Heart right ventricle (tissue), 16 donors: Measurements from ENCODE around the gene MAPK6. TPM values are rescaled to one million over a fixed set of nuclear protein-coding genes. Genes with fewer than 3 reads are reported as not detected.

ENCODE experiments used
- ATAC-seq, 8 donors: fragments of 200-7000 bp; cut with Tn5 transposase; one replicate each; pipeline ENCODE4 v1.9.1; 2020; ENCODE audit warnings: mild to moderate bottlenecking in 8 of 8, moderate library complexity in 8 of 8, moderate number of reproducible peaks in 1 of 8
- DNase-seq, 2 donors: peaks; one replicate each; pipeline ENCODE4 v3.0.0-alpha.2; 2020
- H3K27ac ChIP-seq, 10 donors: fragments of 200-600 bp; sonication (generic) in 2 of 10; one replicate each; pipeline versions ENCODE4 v1.5.0 to v1.8.0; 2020 to 2022; ENCODE audit warnings: mild to moderate bottlenecking in 3 of 10
- H3K27me3 ChIP-seq, 7 donors: fragments of 200-600 bp; one replicate each; pipeline ENCODE4 v1.8.0; 2021 to 2022; ENCODE audit warnings: mild to moderate bottlenecking in 2 of 7
- H3K36me3 ChIP-seq, 9 donors: fragments of 200-600 bp; sonication (generic) in 1 of 9; one replicate each; pipeline versions ENCODE4 v1.5.0 to v1.8.0; 2020 to 2022; ENCODE audit warnings: mild to moderate bottlenecking in 2 of 9
- H3K4me1 ChIP-seq, 9 donors: fragments of 200-600 bp; sonication (generic) in 1 of 9; one replicate each; pipeline versions ENCODE4 v1.5.0 to v1.8.0; 2020 to 2022; ENCODE audit warnings: mild to moderate bottlenecking in 4 of 9
- H3K4me3 ChIP-seq, 10 donors: fragments of 200-600 bp; sonication (generic) in 2 of 10; one replicate each; pipeline versions ENCODE4 v1.5.0 to v1.8.0; 2020 to 2022; ENCODE audit warnings: mild to moderate bottlenecking in 7 of 10, moderate library complexity in 2 of 10
- H3K9me3 ChIP-seq, 11 donors: fragments of 200-600 bp in 10 of 11; sonication (generic) in 2 of 11; one replicate each; pipeline versions ENCODE4 v1.5.0 to v1.8.0; 2013 to 2022; ENCODE audit warnings: mild to moderate bottlenecking in 2 of 11, control low read depth in 1 of 11, moderate library complexity in 1 of 11
- CTCF ChIP-seq, 9 donors: fragments of 200-600 bp; sonication (generic) in 2 of 9; IDR thresholded peaks; one replicate each; pipeline versions ENCODE4 v1.5.0 to v1.8.0; 2021 to 2022; ENCODE audit warnings: antibody characterized with exemption in 9 of 9, mild to moderate bottlenecking in 5 of 9, moderate library complexity in 1 of 9
- WGBS, 2 donors: extraction: QIAGEN DNeasy Blood & Tissue Kit; methylation state at CpG; one replicate each; pipeline ENCODE4 v1.1.7; 2013; ENCODE audit warnings: inconsistent platforms in 1 of 2; 5-methylcytosine and 5-hydroxymethylcytosine counted together
- intact Hi-C, 10 donors: fragments of 100-400 bp; cut with DNase I; formaldehyde crosslinking; loops; one replicate each; pipeline versions ENCODE4 v1.11.1 to v1.14.2; 2022
- polyA plus RNA-seq, 2 donors: library from polyadenylated mRNA; stranded (reverse); fragments of 200-250 nt; gene quantifications; one replicate each; pipeline ENCODE4 v1.2.3, GENCODE V29; 2013
- total RNA-seq, 10 donors: library from RNA; stranded (reverse); fragmentation: NEBNext Ultra II Directional in 3 of 10; extraction: Animal tissue kit (Norgen Biotek cat#: 25700) in 3 of 10; gene quantifications; one replicate each; pipeline versions ENCODE4 v1.2.1 to v1.2.4, GENCODE V29; 2021 to 2023
- donor health status: Arrhythmogenic right ventricular cardiomyopathy.
- donor health status: ischemic (EF 13 %, LVEDD 7.1; RV severe dilation, severe dysfunction).
- donor health status: healthy with polysubstance abuse.
- donor health status: DM: no; HTN: yes; CAD: no.
- donor health status: DM: no; HTN: no; CAD: no.
- donor health status: ischemic (EF 25% LVEDD 6.9; RV normal size, moderate dysfunction).
- donor health status: ischemic (EF 25% LVEDD 5.7; RV mildly dilated, moderate dysfunction).
- donor health status: healthy.
- donor health status: DM: yes; HTN: yes; CAD: no.
- donor health status: Ischemic cardiomyopathy.
- donor health status: ischemic (EF 35%, LVEDD 5.7; RV mildly dilated, moderate dysfunction).
- donor health status: nonischemic (EF 11% LVEDD 7.7; RV severe dilation, severe dysfunction).
- donor health status: DM: yes; HTN: yes; CAD: no.
- donor health status: PGD.
- donor health status: ischemic (EF 29% LVEDD 5.4; RV normal size, mild dysfunction).
- donor health status: nonischemic (EF 23%, LVEDD 6.1; RV moderate dilation, normal function).

MAPK6 gene
- total and polyA plus RNA-seq, 12 donors: 4.2 to 21.8 (median 17.9) TPM

GRCh38 chr15:51971032-51971374, 48.0 kb upstream of the MAPK6 start:
- ATAC-seq (peak in 1 of 8 donors; percentile 2), DNase-seq (no peak)
- Histone ChIP-seq H3K27ac (peak overlapping the region; percentile 49 to 96 (median 92)), H3K36me3 (peaks cover 0 to 13% (median 0%) of the 10 kb centered on the region in 9 donors), H3K27me3 (no peaks in the 10 kb centered on the region), H3K4me1 (peaks cover 6 to 22% (median 16%) of the 10 kb centered on the region in 9 donors), H3K4me3 (peak overlapping the region; percentile 43 to 91 (median 80)), H3K9me3 (peaks cover 0 to 22% (median 12%) of the 10 kb centered on the region in 11 donors)
- TF ChIP-seq CTCF (IDR thresholded peaks at IDR 0.05): no peak
- intact Hi-C loops: loop anchor here in 7 of 10 donors (1.0 to 10.0 kb wide), 7 partner anchors 46 to 239 kb away; partner anchors contain the start of gene MAPK6 (in 1 of the 7)
- 1% methylated on average over 7 of the region's 7 CpGs for WGBS, 2 donors

- peak in 5 of 9 donors; percentile 26 to 69 (median 63) for TF ChIP-seq CTCF (IDR thresholded peaks at IDR 0.05)
- Histone ChIP-seq H3K36me3 (peaks cover 0 to 9% (median 0%) of the 10 kb centered on the region in 9 donors), H3K4me3 (peak within 1 kb of the TSS; percentile 43 to 91 (median 80)), H3K27ac (peak within 1 kb of the TSS; percentile 49 to 96 (median 92)), H3K27me3 (no peaks in the 10 kb centered on the region), H3K9me3 (peaks cover 0 to 22% (median 12%) of the 10 kb centered on the region in 11 donors), H3K4me1 (peaks cover 6 to 22% (median 16%) of the 10 kb centered on the region in 9 donors)
- intact Hi-C loops: loop anchor here in 7 of 10 donors (1.0 to 10.0 kb wide), 7 partner anchors 46 to 239 kb away; partner anchors contain the start of gene MAPK6 (in 1 of the 7)
- ATAC-seq (peak; percentile 94 to 98 (median 98)), DNase-seq (peak; percentile 78 to 93)
- 0 to 1% methylated on average over 58 of the region's 58 CpGs for WGBS, 2 donors
Measured at GRCh38 chr15:51971375-51972133, 47.5 kb upstream of the MAPK6 start, which contains the start of gene LEO1. Gene LEO1 (minus strand): TSS chr15:51971778. CDS start chr15:51971745, 33 bp downstream.

- Histone ChIP-seq H3K9me3 (peaks cover 0 to 6% (median under 1%) of the 10 kb centered on the region in 11 donors), H3K27me3 (no peaks in the 10 kb centered on the region), H3K4me1 (peaks cover 6 to 22% (median 16%) of the 10 kb centered on the region in 9 donors), H3K27ac (no peak overlapping the region), H3K36me3 (peaks cover 0 to 6% (median 0%) of the 10 kb centered on the region in 9 donors), H3K4me3 (no peak overlapping the region)
- TF ChIP-seq CTCF (IDR thresholded peaks at IDR 0.05): no peak
- WGBS, 2 donors: 83 to 95% methylated on average over 5 of the region's 5 CpGs
- DNase-seq (no peak), ATAC-seq (no peak)
- intact Hi-C loops: loop anchor here in 6 of 10 donors (5.0 to 10.0 kb wide), 6 partner anchors 44 to 241 kb away; partner anchors contain the start of gene MAPK6 (in 1 of the 6)
Measured at GRCh38 chr15:51973220-51973619, 45.8 kb upstream of the MAPK6 start.

GRCh38 chr15:51973775-51974174, 45.2 kb upstream of the MAPK6 start:
- H3K9me3 ChIP-seq: peaks cover 0 to under 1% (median 0%) of the 10 kb centered on the region in 11 donors
- H3K27ac ChIP-seq: no peak overlapping the region
- no peaks in the 10 kb centered on the region for H3K27me3 ChIP-seq
- ATAC-seq: no peak
- intact Hi-C loops: loop anchor here in 6 of 10 donors (5.0 to 10.0 kb wide), 6 partner anchors 44 to 241 kb away; partner anchors contain the start of gene MAPK6 (in 1 of the 6)
- no peak for TF ChIP-seq CTCF (IDR thresholded peaks at IDR 0.05)
- no peak for DNase-seq
- peaks cover 6 to 22% (median 16%) of the 10 kb centered on the region in 9 donors for H3K4me1 ChIP-seq
- no peak overlapping the region for H3K4me3 ChIP-seq
- H3K36me3 ChIP-seq: peaks cover 0 to 6% (median 0%) of the 10 kb centered on the region in 9 donors
- WGBS, 2 donors: 93 to 97% methylated on average over 4 of the region's 4 CpGs
